NCI-H446 (cell line): ENCODE data around the gene UPK3A.
"Not testable (repeated sequence)": the region's sequence is repeated elsewhere in the genome, so short reads cannot be mapped to it uniquely, and the experiment has no call there.

ENCODE experiments used
- DNase-seq, 2 experiments: peaks; one replicate each; lab custom pipeline; 2025; lab: John Stamatoyannopoulos, UW

UPK3A gene

GRCh38 chr22:45257941-45258340, 26.8 kb upstream of the UPK3A start:
- not testable (repeated sequence) for DNase-seq

GRCh38 chr22:45259754-45260394, 24.9 kb upstream of the UPK3A start:
- DNase-seq, result no peak

GRCh38 chr22:45260395-45260759, 24.4 kb upstream of the UPK3A start:
- not testable (repeated sequence) for DNase-seq

DNA sequence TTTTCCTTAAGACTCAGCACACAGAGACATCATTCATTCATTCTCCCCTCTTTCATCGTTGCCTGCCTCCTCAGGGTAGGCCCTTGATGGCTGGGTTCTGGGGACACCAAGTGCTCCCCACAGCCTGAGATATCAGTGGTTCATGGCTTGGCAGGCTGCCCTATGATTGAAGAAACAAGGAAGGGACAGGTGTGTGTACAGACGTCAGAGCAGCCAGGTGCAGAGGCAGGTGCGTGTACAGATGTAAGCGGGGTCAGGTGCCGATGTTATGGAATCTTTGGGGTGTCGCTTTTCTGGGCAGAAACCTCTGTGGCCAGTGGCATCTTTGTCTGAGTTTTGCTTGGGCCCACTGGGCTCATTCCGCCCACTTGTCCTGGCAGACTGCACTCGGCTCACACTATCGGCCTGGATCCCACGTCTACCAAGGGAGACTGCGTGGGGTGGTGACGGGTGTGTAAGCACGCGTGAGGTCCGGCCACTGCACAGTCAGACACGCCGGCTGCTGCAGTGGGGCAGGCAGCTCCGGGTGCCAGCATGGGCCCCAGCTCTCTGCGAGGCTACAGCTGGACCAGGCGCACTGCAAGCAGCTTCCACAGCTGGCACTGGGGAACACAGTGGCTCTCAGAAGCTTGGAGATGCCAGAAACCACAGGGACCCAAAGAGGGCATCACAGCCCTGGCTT, 23.2 kb upstream of the UPK3A start:
- DNase-seq, result no peak

GRCh38 chr22:45262195-45262930, 22.4 kb upstream of the UPK3A start:
- DNase-seq, result no peak

GRCh38 chr22:45262931-45263462, 21.8 kb upstream of the UPK3A start:
- no peak for DNase-seq

GRCh38 chr22:45263463-45264269, 21.1 kb upstream of the UPK3A start:
- no peak for DNase-seq

DNA sequence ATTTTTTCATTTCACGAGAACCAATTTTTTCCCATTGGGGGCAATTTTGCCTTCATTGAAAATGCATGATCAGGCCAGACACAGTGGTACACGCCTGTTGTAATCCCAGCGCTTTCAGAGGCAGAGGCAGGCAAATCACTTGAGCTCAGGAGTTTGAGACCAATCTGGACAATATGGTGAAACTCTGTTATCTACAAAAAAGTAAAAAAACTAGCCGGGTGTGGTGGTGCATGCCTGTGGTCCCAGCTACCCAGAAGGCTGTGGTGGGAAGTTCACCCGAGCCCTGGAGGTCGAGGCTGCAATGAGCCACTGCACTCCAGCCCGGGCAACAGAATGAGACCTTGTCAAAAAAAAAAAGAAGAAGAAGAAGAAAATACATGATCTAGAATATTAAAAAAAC, 19.2 kb upstream of the UPK3A start:
- DNase-seq, result no peak

DNA sequence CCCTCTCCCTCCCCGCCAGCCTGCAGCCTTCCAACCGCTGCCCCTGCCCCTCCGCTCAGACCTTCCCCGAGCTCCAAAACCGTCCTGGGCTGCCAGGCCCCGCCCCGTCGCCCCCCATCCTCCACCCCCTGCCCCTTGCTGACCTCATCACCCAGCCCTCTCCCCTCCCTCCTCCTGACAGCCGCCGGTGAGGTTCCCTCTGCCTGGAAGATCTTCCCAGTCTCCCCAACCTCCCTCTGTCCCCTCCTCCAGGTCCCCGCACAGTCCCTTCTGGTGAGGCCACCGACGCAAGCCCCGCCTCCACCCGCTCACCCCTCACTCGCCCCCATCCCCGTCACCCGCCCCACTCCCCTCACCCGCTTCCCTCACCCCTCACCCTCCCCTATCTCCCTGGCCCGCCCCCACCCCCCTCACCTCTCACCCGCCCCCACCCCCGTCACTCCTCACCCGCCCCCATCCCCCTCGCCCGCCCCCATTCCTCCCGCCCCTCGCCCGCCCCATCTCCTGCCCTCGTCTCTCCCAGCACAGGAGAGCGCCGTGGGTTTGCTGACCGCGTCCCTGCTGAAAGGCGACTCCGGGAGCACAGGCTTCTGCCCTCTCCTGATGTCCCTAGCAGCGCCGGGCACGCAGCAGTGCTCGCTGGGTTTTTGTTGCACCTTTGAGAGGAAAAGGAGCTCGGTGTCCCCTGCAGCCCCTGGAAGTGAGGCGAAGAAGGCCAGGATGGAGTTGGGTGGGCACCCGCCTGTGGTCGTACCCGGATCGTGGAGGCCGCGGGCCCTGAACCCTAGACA, 16.4 kb upstream of the UPK3A start:
- no peak for DNase-seq

GRCh38 chr22:45268958-45269844, 15.5 kb upstream of the UPK3A start:
- peak; percentile 26 to 87 for DNase-seq

GRCh38 chr22:45270095-45271020, 14.4 kb upstream of the UPK3A start:
- no peak for DNase-seq

GRCh38 chr22:45271667-45272201, 13.0 kb upstream of the UPK3A start:
- no peak for DNase-seq

GRCh38 chr22:45272498-45272897, 12.3 kb upstream of the UPK3A start:
- DNase-seq, result no peak

DNA sequence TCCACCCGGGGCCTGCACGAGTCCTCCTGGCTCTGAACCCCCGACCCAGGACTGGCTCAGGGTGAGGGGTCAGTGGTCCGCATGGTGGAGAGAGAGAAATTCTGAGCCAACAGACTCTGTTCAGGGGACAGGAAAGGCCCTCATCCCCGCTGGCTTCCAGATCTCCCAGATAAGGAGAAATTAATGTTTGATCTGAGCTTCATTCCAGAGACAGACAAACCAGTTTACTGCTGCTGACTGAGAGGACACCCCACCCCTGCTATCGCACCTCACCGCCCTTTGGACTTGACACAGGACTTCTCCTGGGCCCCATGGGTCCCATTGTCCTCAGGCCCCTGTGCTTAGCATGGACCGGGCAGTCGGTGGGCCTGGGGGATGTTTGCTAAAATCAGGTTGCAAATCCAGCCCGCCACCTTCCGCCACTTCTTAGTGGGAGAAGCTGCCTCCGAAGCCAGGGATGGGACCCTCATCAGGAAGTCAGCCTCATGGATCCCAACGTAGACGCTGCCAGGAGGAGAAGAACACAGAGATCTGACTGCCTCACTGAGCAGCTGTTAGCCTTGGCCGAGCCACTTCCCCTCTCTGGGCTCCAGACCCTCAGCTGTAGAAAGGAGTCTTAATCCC, 11.2 kb upstream of the UPK3A start:
- DNase-seq, result no peak

DNA sequence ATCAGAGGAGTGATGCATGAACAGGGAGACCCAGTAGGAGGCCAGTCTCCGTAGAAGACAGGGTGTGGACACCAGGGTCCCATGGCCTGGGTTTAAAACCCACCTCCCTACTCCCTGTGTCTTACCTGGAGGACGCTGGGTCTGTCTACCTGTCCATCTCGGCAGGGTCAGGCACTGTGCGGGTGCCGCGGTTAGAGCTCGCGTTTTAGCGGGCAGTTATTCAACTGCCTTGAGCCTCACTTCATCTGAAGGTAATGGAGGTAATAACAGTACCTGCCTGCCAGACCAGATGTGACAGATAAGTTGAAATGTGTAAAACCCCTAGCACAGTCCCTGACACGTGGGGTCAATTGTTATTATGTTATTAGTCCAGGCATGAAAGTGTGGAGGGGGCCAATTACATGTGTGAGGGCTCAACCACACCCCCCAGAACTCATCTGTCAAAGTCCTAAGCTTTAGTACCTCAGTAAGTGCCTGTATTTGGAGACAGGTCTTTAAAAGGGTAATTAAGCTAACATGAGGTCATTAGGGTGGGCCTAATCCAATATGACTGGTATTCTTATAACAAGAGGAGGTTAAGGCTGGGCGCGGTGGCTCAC, 8.1 kb upstream of the UPK3A start:
- no peak for DNase-seq

GRCh38 chr22:45277720-45278119, 7.0 kb upstream of the UPK3A start:
- DNase-seq, result not testable (repeated sequence)

DNA sequence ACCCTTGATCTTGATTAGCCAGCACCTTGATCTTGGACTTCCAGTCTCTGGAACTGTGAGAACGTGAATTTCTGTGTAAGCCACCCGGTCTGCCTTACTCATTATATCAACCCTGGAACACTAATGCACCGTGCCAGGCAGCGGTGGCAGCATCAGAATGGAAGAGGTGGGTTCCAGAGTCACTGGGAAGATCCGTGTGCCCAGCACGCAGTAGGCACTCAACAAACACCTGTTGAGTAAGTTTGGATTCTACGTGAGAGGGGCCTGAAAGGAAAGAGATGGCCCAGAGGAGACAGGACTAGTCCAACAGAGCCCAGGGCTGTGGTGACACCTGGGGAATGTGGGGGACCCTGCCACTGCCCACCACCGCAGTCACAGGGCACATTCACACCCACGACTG, 6.6 kb upstream of the UPK3A start:
- DNase-seq, result no peak

- no peak for DNase-seq
Measured at GRCh38 chr22:45280587-45280980, 4.2 kb upstream of the UPK3A start.
